DMS 273 (cell line): Measurements from ENCODE around the gene ATP8B1.

Source experiments
- DNase-seq: peaks from one replicate; lab custom pipeline; 2025; ENCODE audit not compliant: unreplicated experiment; lab: John Stamatoyannopoulos, UW

ATP8B1 gene

DNA sequence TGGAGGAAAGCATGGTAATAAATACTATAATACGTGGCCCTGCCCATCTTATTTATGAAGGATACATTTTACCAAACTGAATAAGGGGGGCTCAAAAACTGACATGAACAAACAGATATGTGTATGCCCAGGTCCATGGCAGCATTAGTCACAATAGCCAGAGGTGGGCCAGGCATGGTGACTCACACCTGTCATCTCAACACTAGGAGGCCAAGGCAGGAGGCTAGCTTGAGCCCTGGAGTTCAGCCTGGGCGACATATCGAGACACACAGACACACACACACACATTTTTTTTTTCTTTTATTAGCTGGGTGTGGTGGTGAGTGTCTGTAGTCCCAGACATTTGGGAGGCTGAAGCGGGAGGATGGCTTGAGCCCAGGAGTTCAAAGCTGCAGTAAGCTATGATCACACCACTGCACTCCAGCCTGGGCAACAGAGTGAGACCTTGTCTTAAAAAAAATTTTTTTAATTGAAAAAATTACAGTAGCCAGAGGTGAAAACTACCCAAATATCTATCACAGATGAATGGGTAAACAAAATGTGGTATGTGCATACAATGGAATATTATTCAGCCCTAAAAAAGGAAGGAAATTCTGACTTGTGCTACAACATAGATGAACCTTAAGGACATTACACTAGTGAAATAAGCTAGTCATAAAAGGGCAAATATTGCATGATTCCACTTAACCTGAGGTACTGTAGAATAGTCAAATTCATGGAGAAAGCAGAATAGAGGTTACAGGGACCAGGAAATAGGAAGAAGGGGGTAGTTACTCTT, 8.0 kb downstream of the ATP8B1 start:
- no peak for DNase-seq

DNA sequence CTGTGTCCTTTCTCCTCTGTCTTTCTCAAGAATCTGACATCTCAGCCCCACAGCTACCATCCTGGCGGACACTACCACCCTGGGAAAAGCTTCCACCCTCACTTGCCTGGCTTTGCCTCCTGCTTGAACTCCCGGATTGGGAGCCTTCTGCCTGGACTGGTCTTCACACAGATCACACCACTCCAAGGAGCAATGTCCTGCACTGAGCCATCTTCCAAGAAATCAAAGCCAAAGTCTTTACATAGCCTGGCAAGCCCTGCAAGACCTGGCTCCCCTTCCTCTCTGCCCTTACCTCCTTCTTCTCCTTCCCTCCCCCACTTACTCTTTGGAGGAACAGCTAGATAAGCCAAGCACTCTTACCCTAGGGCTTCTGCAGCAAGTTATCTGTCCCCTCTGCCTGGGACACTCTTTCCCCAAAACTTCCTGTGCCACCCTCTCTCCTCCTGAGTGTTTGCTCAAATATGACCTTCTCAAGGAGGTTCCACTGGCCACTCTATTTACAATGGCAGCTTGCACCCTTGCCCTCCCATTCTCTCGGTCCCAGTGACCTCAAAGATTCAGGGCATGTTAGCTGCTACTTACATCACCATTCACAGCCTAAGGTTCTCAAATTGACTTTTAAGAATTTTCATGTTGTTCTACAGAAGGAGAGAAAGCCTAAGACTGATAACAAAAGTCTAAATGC, 9.7 kb downstream of the ATP8B1 start:
- peak; percentile 36 for DNase-seq

DNA sequence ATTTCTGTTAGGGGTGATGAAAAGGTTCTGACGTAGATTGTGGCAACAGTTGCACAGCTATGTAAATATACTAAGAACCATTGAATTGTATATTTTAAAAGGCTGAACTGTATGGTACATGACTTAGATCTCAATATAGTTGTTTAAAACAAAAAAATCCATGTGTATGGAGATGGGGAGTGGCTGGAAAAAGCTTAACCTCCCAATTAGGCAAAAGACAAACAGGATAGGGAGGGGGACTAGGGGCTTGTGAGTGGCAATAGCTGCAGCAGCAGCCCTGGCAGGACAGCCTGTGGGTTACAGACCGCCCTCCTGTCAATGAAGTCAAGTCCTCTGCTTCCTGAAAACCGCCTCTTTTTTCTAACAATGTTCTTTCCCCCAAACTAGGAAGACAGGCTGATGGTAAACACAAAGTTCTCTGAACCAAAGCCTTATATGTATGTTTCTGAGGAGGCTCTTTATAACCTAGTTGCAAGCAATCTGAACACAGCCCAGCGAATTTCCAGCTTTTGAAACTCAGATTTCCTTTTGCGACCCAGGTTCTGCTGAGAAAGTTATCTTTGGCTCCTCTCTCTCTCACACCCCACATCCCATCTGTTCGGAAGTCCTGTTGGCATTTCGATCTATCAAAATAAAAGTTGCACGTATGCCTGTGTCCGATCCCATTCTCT, 10.3 kb downstream of the ATP8B1 start:
- DNase-seq: peak; percentile 79

DNA sequence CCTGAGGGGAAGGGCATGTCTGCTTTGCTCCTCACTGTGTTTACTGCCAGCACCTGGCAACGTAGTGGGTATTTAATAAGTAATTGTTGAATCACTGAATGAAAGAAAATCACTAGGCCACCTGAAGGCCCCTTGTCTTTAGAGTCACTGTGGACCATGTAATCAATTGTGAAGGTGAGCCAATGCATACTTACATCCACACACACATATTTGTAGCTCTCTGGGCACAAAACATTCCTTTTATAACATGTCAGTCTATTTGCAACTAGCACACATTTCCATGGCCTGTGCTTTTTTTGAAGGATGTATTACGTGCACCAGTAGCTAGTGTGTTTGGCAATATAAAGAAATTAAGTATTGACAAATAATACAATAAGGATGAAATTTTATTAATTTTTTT, 11.2 kb downstream of the ATP8B1 start:
- DNase-seq: no peak

DNA sequence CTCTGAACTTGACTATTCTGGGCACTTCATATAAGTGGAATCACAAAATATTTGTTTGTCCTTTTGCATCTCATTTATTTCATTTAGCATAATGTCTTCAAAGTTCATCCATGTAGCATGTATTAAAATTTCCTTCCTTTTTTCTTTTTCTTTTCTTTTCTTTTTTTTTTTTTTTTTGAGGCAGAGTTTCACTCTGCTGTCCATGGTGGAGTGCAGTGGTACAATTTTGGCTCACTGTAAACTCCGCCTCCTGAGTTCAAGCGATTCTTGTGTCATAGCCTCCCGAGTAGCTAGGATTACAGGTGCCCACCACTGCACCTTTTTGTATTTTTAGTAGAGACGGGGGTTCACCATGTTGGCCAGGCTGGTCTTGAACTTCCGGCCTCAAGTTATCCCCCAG, 11.9 kb downstream of the ATP8B1 start:
- DNase-seq: no peak

DNA sequence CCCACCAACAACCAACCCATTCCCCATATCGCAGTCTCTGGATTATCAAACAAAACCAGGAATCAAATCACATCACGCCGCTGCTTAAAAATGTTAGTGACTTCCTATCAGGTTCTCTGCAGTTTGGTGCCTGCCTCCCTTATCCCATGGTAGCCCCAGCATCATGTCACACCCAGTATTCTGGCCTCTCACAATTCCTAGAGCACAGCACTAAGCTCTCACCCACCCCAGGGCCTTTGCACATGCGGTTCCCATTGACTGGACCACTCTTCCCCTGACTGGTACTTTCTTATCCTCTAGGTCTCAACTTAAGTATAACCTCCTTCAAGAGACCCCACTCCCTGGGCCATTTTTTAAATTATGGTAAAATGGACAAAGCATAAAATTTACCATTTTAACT, 12.8 kb downstream of the ATP8B1 start:
- DNase-seq: no peak

DNA sequence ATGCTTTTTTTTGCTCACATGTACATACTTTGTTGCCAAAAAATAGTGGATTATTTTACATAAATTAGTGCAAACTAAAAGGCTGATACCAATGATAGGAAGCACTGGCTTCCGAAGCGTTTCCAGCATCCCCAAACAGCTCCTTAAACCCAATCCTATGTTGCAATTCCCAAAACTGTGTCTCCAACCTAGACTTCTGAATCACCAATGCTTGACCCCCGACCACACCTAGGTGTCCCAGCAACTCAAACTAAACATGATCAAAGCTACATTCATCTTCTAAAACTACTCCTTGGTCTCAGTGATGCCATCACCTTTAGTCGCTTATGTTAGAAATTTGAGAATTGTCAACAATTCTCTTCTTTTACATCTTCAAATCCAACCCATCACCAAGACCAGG, 13.4 kb downstream of the ATP8B1 start:
- no peak for DNase-seq

DNA sequence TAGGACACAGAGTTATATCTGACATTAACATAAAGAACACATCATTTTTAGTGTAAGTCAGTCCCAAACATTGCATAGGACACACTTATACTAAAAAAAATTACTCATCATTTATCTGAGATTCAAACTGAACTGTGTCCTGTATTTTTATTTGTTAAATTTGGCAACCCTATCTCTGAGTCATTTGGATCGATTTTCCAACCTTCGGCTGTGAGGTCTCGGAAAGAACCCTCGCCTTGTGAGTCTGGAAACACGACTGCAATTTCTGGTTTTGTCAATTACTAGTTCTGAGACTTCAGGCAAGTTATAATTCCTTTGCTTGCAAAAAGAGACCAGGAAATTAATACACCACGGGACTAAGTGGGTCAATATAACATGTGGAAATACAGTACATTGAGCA, 14.0 kb downstream of the ATP8B1 start:
- no peak for DNase-seq

DNA sequence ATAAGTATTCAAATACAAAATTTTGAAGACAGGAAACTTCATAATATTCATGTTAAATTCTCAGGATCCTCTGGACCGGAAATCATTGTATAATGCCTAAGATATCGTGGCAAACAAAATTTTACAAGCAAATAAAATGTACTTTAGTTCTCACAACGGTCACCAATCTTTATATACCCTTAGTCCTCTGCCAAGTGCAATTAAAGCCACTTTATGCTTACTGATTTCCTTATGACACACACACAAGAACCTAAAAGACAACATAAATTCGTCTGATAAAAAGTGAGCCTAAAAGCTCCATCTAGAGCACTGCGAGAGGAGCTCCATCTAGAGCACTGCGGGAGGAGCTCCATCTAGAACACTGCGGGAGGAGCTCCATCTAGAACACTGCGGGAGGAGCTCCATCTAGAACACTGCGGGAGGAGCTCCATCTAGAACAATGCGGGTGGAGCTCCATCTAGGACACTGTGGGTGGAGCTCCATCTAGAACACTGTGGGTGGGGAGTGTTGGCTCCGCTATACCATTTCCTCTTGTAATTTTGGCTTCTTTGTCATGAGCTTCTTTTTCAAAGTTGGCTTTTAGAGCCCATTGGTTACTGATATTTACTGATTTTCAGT, 15.9 kb downstream of the ATP8B1 start:
- DNase-seq: no peak

DNA sequence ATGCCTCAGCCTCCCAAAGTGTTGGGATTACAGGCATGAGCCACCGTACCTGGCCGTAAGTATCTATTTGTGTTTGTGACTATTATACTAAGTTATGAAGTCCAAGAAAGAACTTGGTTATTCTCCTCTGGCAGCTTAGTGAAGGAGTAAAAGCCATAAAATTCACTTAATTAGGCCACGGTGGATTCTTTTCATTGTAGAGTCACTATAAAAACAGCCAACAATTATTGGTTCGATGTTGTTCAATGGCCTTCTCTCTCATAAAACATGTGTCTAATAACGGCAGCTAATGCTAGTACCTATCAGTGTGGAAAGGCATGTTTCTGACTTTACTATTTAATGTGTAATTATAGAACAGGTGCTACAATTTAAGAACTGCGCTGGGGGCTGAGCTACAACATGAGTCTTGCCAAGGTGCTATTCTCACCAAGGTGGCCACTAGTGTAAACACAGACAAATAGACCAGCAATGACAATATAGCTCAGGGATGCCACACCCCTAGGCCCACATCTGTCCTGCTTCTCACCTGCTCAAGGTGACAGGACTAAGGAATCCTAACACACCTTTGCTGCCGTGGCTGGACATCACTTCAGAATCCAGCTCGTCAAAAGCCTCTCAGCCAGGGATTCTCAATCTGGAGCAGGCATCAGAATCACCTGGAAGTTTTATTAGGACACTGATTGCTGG, 17.2 kb downstream of the ATP8B1 start:
- no peak for DNase-seq

DNA sequence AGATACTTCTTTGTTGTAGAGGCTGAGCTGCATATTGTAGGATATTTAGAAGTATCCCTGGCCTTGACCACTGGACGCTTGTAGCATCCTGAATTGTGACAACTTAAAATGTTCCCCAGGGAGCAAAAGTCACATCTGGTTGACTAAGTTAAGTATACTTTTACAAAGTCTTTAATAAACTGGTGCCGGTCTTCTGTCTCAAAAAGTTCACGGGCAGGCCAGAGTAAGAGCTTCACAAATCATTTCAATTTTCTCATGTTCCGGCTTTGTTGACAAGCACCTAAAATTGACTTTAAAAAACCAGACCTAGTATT, 18.4 kb downstream of the ATP8B1 start:
- no peak for DNase-seq

DNA sequence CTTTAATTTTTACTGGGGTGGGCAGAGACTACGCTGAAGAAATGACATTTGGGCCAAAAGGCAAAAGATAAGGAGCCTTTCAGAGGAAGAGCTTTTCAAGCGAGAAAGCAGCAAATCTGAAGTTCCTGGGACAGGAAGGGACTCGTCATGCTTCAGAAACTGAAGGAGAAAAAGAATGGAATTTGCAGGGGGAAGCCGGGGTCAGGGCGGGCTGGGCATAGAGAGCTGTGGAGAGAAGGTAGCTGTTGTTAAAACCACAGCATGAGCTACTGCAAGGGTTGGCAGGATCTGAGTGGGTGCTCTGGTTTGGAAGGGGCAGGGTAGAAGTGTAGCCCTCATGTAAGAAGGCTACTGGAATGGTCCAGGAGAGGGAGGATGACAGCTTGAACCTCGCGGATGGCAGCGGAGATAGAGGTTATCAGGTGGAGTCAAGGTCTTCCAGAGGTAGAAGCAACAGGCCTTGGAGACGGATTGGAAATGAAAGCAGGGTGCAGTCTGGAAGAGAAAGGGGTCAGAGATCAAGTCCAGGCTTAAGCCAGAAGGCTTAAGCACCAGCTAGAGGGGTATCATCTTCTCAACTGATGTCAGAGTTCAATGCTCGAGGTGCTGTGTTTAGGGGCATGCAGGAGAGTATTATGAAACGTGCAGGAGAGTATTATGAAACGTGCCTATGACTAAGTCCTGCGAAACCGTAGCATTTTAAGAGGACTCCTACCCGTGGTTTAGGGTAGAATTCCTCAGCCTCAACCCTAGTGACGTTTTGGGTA, 18.9 kb downstream of the ATP8B1 start:
- DNase-seq: no peak

DNA sequence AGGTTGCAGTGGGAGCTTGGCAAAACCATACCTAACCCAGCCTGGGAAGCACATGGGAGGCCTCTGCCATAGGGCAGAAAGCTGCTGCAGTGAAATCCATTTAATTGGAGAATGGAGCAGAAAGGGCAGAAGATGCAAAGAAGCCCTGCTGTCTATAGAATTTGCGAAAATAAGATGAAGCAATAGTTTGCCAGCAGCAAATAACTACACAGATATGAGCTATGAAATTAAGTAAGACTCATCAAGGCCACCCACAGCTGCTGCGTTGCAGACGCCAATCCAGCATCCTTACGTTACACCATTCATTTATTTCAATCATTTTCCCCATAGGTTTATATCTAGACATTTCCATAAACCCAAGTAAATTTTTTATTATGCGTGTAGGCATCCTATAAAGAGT, 21.1 kb downstream of the ATP8B1 start:
- DNase-seq: no peak

DNA sequence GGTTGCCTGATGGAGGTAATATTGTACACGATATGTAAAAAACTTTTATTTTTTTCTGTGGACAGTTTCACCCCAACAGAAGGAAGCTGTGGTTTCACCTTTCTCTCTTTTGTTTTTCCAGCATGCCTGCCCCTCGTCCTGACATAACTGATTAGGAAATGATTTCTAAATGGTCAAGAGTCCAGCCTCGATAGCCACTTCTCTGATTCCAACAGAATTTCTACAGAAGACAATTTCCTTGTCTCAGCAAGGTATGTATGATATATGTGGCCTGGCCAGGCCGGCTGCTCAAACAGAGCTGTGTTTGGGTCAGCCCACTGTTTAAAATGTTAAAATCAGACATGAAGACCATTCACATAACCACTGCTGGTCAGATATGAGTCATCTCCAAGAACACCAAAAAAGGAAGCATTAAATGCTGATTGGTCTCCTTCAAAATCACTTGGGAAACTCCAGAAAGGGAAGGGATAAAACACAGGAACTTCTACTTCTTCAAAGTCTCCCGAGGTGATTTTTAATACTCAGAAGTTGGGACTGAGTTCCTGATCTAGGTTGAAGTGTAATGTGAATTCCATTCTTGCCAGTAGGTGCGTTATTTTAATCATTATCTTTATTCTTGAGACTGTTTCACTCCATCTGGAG, 22.3 kb downstream of the ATP8B1 start:
- peak; percentile 30 for DNase-seq

DNA sequence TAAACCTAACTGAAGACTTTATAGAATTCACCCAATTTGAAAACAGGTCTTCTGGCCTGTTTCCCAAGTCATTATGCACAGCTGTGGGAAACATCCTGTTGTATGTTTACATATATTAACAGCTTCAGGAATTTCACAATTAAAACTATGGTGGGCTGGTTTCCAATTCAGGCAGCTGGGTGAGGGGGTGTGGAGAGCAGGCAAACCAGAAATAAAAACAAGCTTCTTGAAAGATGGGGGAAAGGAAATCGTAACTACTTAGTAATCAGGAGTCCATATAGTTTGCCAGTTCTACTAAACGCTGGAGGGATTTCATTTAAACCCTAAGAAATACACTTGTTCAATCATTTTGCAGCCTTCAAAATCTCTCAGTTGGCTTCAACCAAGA, 22.8 kb downstream of the ATP8B1 start:
- DNase-seq: peak; percentile 86

DNA sequence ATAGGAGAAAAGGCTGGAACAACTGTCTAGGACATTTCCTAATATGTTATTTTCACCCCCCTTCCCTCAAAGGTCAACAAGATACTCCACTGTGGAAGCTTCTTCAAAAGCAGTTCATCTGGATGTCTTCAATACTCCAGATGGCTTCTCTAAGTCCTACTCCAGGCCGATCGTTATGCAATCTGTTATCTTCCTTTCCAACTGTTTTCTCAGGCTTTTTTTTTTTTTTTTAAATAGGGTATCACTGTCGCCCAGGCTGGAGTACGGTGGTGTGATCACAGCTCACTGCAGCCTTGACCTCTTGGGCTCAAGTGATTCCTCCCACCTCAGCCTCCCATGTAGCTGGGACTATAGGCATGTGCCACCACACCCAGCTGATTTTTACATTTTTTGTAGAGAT, 26.3 kb downstream of the ATP8B1 start:
- peak; percentile 80 for DNase-seq

DNA sequence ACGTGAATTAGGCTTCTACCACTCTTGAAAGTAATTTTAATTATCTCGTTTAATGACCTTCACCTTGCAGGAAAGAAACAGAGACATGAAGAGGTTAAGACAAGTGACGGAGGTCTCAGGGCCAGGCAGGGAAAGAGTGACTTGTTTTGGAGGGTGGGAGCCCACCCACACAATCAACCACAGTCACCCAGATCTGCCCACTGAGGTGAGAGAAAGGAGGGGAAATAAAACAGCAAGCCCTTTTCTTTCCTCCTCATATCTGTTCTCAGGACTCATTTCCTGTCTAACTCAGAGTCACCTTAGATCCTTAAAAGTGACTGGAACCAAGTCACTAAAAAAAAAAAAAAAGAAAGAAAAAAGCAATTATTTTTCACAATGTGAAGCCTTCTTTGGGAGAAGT, 26.8 kb downstream of the ATP8B1 start:
- no peak for DNase-seq

DNA sequence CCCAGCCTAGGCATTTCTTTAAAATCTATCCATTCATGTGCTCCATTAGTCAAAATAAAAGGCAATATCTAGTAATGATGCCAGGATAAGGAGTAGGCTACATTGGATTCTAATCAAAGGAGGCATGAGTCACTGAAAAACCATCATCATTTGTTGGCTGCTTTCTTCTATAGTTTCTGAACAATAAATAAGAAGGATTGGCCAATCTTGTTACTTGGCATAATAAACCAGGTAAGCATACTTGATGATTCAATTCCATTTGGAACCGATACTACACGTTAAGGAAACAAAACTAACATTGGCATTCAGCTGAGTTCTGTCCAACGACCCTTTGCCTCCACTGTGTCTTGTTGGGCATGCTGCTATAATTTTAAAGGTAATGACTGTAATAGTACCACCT, 27.2 kb downstream of the ATP8B1 start:
- no peak for DNase-seq

DNA sequence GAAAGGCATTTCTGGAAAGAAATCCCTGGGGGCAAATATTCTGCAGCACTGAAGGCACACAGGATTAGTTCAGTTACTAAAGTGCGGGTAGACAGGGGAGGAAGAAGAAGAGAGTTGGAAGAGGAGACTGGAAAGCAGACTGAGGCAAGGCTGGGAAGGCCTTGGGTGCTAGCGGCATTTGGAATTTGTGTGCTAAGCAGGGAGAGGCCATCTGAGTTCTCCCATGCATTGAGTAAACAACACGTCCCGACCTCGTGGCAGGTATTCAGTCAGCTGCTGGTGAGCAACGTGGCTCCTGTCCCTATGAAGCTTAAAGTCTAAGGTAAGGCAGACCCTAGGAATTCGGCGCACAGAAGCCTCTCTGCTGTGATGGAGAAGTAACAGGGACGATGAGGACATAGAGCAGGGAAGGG, 30.7 kb downstream of the ATP8B1 start:
- DNase-seq: no peak

DNA sequence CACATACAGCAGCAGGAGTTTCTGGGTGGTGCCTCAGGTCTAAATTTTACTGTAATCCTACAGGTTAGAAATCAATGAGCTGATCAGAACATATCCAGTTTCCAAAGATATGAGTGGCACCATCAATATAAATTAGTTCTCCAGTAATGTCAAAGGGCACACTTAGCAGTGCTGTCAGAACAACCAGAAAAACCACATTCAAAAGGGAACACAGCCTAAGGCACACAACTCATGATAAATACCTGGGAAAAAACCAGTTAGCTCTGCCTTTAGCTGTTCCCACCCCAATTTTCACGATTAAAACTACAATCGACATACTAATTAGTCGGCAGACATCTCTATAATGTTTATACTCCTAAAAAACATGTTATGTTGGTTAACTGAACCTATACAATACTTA, 31.5 kb downstream of the ATP8B1 start:
- no peak for DNase-seq
